ENCODE results near the gene ZNF207.
"Not testable (repeated sequence)": the region's sequence is repeated elsewhere in the genome, so short reads cannot be mapped to it uniquely, and the experiment has no call there.

ZNF207 gene

GRCh38 chr17:32349854-32350665, at the start of gene ZNF207:
TSS of gene ZNF207 (plus strand) at chr17:32350157. CDS start at chr17:32350286, 129 bp downstream.
- DNase-seq (ENCODE audit: low read depth in 1 of 2, low spot score in 1 of 2), result peak; percentile 86 to 87

DNA sequence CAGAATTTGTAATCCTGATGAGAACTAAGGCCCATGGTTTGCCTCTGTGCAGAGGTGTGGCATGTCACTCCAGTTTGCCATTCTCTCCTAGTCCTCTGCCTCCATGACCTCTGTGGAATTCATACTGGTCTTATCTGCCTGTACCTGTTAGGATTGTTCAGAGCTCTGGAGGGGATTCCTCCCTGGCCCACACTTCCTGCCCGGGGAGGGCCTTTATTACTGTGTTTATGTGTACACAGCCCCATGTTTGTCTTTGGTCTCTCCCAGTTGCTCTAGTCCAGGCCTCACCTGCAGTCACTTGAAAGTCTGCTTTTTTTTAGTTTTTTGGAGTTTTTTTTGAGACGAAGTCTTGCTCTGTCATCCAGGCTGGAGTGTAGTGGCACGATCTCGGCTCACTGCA, 47.9 kb upstream of the ZNF207 start:
- no peak for DNase-seq (ENCODE audit: low read depth in 1 of 2, low spot score in 1 of 2)

DNA sequence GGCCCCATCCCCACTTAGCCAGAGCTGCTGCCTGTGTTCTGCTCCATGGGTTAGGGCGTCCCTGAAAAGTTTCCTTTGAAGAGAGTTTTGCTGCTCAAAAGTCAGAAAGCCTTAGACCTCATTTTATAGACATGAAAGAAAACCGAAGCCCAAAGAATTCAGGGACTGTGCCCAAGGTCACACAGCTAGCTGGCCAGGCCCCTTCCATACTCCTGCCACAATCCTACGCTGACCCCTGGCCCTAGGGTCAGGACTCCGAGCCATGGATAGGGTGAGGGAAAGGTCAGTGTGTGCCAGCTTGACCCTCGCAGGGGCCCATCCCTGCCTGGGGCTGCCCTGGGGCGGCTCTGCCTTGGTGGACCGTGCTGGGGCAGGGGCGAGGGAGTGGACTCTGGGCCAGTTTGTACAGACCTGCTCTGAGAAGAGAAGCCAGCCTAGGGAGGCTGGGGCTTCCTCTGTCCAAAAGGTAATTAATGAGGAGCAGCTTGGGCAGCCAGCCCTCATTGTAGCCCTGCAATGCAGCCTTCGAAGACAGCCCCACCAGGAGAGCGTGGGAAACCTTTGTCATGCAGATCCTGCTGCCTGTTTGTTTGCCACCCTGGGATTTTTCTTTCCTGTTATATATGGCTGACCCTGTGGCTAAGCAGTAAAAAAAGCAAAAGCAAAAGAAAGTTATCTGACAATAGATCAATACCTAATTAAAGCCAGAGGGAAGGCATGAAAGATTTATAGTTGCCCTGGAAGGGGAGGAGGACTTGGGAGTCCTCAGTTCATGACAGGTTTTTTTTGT, 46.9 kb upstream of the ZNF207 start:
- no peak for DNase-seq (ENCODE audit: low read depth in 1 of 2, low spot score in 1 of 2)

- DNase-seq (ENCODE audit: low read depth in 1 of 2, low spot score in 1 of 2), result no peak
Observed at GRCh38 chr17:32303781-32304288, 46.1 kb upstream of the ZNF207 start.

DNA sequence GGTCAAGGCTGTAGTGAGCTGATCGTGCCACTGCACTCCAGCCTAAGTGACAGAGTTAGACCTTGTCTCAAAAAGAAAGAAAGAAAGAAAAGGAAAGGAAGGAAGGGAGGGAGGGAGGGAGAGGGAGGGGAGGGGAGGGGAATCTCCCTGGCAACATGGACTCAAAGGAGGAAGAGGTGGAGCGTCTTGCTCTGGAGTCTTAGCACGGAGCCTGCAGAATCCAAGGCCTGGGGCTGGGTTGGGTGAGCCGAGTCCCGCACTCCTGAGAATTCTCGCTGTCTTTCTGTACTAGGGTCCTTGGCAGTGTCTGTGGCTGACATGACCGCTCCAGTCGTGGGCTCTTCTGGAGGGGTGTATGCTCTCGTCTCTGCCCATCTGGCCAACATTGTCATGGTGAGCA, 44.9 kb upstream of the ZNF207 start:
- DNase-seq (ENCODE audit: low read depth in 1 of 2, low spot score in 1 of 2), result no peak

GRCh38 chr17:32307658-32308057, 42.3 kb upstream of the ZNF207 start:
- no peak for DNase-seq (ENCODE audit: low read depth in 1 of 2, low spot score in 1 of 2)

- DNase-seq (ENCODE audit: low read depth in 1 of 2, low spot score in 1 of 2), result no peak
Observed at GRCh38 chr17:32311028-32311536, 38.9 kb upstream of the ZNF207 start.

DNA sequence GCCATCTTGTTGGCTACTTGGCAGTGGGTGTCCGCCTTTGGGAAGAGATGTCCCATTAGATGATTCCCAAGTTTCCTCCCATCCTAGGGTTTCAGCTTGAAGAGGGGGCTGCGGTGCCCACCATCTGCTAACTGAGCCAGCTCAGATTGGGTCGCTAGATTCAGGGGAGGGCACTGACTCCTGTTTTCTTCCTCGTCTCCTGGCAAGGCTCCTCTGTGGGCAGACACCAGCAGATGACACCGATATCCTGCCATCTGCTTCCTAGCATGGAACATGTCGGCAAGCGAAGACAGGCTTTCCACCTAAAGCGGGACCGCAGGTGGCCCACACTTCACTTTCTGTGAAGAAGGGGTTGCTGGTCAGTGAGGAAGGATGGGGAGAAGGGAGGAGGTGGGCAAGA, 35.3 kb upstream of the ZNF207 start:
- no peak for DNase-seq (ENCODE audit: low read depth in 1 of 2, low spot score in 1 of 2)

GRCh38 chr17:32315171-32315570, 34.8 kb upstream of the ZNF207 start:
- DNase-seq (ENCODE audit: low read depth in 1 of 2, low spot score in 1 of 2), result no peak

GRCh38 chr17:32316653-32317052, 33.3 kb upstream of the ZNF207 start:
- DNase-seq (ENCODE audit: low read depth in 1 of 2, low spot score in 1 of 2), result not testable (repeated sequence)

GRCh38 chr17:32317353-32317752, 32.6 kb upstream of the ZNF207 start:
- DNase-seq (ENCODE audit: low read depth in 1 of 2, low spot score in 1 of 2), result no peak

DNA sequence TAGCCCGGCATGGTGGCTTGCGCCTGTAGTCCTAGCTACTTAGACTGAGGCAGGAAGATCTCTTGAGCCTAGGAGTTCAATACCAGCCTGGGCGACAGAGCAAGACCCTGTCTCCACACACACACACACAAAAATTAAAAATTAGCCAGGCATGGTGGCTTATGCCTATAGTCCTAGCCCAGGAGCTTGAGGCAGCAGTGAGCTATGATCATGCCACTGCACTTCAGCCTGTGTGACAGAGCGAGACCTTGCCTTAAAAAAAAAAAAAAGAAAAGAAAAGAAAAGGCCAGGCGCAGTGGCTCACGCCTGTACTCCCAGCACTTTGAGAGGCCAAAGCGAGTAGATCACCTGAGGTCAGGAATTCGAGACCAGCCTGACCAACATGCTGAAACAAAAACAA, 31.9 kb upstream of the ZNF207 start:
- DNase-seq (ENCODE audit: low read depth in 1 of 2, low spot score in 1 of 2), result no peak

- peak; percentile 44 to 66 for DNase-seq (ENCODE audit: low read depth in 1 of 2, low spot score in 1 of 2)
Observed at GRCh38 chr17:32319548-32319905, 30.4 kb upstream of the ZNF207 start.

GRCh38 chr17:32320080-32320479, 29.9 kb upstream of the ZNF207 start:
- not testable (repeated sequence) for DNase-seq (ENCODE audit: low read depth in 1 of 2, low spot score in 1 of 2)

- DNase-seq (ENCODE audit: low read depth in 1 of 2, low spot score in 1 of 2), result no peak
Observed at GRCh38 chr17:32320847-32321246, 29.1 kb upstream of the ZNF207 start.

GRCh38 chr17:32323046-32323445, 26.9 kb upstream of the ZNF207 start:
- DNase-seq (ENCODE audit: low read depth in 1 of 2, low spot score in 1 of 2), result no peak

DNA sequence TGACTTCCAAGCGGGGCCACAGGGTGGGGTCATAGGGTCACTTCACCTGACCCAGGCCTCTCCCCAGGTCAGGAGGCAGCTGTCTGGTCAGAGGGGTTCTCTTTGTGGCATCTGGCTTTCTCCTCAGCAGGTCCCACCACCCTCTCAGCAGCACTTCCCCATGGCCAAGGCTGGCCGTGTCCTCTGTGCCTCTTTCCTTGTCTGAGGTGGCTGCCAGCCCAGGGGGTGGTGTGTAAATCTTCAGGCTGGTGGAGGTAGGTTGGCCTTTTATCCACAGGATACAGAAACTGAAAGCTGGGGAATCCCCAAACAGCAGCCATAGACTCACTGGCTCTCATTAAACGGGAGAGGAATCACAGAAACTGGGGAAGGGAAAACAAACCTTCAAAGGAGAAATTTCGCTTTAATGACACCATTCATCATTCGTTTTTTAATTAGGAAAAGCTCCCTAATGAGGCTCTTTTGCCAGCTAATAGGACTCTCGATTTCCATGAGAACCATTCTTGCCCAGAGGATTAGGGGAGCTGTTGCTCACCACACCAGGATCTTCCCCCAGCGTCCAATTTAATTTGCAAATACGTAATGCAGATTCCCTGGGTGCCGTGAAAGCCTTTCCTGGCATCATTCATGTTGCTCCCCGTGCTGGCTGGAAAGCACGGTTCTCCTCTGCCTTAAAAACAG, 26.0 kb upstream of the ZNF207 start:
- no peak for DNase-seq (ENCODE audit: low read depth in 1 of 2, low spot score in 1 of 2)

DNA sequence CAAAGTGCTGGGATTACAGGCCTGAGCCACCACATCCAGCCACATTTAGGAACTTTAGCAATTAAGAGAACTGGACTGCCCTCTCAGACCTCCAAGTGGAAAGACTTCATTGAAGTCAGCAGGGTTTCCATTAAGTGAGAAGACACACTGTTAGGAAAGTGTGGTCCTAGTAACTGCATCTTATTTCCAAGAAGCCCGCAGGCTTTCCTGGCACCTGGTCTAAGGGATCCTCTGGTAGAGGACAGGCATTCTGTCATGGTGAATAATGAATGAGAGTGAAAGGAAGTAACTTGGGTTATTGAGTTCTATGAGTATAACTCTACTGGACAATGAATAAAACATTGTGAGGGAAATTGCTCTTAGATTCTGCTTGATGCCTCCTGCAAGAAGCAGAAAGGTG, 22.0 kb upstream of the ZNF207 start:
- DNase-seq (ENCODE audit: low read depth in 1 of 2, low spot score in 1 of 2), result no peak

DNA sequence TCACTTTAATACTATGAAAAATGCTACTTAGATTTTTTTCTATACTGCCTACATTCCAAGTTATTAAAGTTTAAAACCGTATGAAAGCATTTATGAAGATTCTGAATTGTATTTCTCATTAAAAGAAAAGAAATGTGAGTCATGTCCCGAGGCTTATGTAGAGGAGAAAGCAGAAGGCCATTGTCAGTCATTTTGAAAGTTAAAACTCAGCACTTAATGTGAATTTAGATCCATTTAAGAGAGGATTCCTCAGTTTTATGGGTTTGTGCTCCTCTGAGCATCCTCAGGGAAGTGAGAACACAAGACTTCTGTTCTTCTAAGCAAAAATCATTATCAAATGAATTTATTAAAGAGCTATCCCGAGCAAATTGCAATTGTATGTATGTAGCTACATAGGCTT, 19.8 kb upstream of the ZNF207 start:
- no peak for DNase-seq (ENCODE audit: low read depth in 1 of 2, low spot score in 1 of 2)

DNA sequence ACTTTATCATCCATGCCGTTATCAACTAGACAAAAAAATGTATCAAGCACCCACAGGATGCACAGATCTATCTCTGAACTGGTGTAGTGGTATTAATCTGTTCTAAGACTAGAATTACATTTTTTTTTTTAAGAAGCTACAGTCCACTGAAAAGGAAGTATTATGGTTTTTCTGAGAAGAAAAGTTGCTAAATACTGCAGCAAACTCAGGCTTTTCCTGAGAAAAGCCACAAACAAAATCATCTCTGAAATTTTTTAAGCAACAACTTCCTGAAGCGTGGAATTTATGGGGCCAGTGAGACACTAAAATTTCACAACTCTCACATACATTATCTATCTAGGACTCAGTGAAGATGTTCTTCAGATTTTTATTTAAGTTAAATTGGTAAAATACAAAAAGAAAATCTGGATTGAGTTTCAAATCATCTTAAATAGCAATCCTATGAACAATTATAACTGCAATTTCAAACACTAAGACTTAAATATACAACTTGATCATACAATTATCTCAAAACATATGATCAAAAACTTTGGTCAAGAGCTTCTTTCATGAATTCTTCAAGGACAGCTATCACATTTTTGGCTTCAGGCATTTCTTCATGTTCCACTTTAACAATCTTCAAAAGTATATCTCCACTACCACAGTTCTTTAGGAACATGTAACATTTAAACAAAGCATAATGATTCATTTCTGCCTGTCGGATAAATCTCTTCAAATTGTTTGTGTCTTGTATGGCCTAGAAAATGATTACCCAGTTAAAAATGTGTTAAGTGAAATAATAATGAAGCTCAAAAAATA, 18.5 kb upstream of the ZNF207 start:
- DNase-seq (ENCODE audit: low read depth in 1 of 2, low spot score in 1 of 2), result no peak

GRCh38 chr17:32333187-32333586, 16.8 kb upstream of the ZNF207 start:
- no peak for DNase-seq (ENCODE audit: low read depth in 1 of 2, low spot score in 1 of 2)
